ENCODE data around the gene STK32A.

- TF ChIP-seq POLR2A (IDR thresholded peaks at IDR 0.05) (no peak), CTCF (IDR thresholded peaks at IDR 0.05) (no peak), POLR2AphosphoS5 (IDR thresholded peaks at IDR 0.05) (no peak)
Measured at GRCh38 chr5:147341345-147341744, 106.5 kb downstream of the STK32A start.
